ENCODE measurements around the gene VSIG10.
A peak's percentile ranks its signal among the peaks of the same experiment; 100 is the strongest.

Gene VSIG10

DNA sequence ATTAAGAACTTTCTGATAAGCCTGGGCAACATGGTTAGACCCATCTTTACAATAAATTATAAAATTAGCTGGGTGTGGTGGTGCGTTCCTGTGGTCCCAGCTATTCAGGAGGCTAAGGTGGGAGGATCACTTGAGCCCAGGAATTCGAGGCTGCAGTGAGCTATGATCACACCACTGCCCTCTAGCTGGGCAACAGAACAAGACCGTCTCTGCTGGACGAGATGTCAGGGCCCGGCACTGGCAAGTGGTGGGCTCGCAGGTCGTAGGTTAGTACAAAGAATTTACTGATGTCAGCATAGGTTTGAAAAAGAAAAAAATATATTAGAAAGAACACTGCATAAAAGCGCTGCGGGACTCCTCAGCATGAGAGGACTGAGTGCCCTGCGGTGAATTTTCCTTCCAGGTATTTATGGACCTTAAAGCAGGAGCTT is 15.7 kb upstream of the VSIG10 start:
- H3K27me3 ChIP-seq (ENCODE audit: control insufficient read depth in 5 of 5, insufficient read depth in 4 of 5, low read length in 5 of 5), result no peaks in the 10 kb centered on the region
- peaks cover 0 to 6% (median 3%) of the 10 kb centered on the region in 5 donors for H3K4me1 ChIP-seq (ENCODE audit: control insufficient read depth in 5 of 5, insufficient read depth in 5 of 5, low read length in 5 of 5)
- no peak overlapping the region for H3K4me3 ChIP-seq (ENCODE audit: low read depth in 1 of 5, low read length in 5 of 5)
- peaks cover 0 to 5% (median 2%) of the 10 kb centered on the region in 5 donors for H3K36me3 ChIP-seq (ENCODE audit: control insufficient read depth in 5 of 5, insufficient read depth in 5 of 5, low read length in 5 of 5)
- H3K27ac ChIP-seq (ENCODE audit: low read depth, low read length), result no peak overlapping the region
- no peak overlapping the region for H3K9ac ChIP-seq (ENCODE audit: low read length in 5 of 5)
- no peaks in the 10 kb centered on the region for H3K9me3 ChIP-seq (ENCODE audit: control insufficient read depth in 5 of 5, low read length in 5 of 5)

- no peaks in the 10 kb centered on the region for H3K36me3 ChIP-seq (ENCODE audit: control insufficient read depth in 5 of 5, insufficient read depth in 5 of 5, low read length in 5 of 5)
- no peaks in the 10 kb centered on the region for H3K9me3 ChIP-seq (ENCODE audit: control insufficient read depth in 5 of 5, low read length in 5 of 5)
- H3K9ac ChIP-seq (ENCODE audit: low read length in 5 of 5), result no peak overlapping the region
- no peak overlapping the region for H3K4me3 ChIP-seq (ENCODE audit: low read depth in 1 of 5, low read length in 5 of 5)
- peaks cover 2 to 6% (median 5%) of the 10 kb centered on the region in 5 donors for H3K4me1 ChIP-seq (ENCODE audit: control insufficient read depth in 5 of 5, insufficient read depth in 5 of 5, low read length in 5 of 5)
- no peak overlapping the region for H3K27ac ChIP-seq (ENCODE audit: low read depth, low read length)
- no peaks in the 10 kb centered on the region for H3K27me3 ChIP-seq (ENCODE audit: control insufficient read depth in 5 of 5, insufficient read depth in 4 of 5, low read length in 5 of 5)
Observed at GRCh38 chr12:118109088-118109487, 5.3 kb upstream of the VSIG10 start.

GRCh38 chr12:118107694-118108093 is 3.9 kb upstream of the VSIG10 start:
- Histone ChIP-seq H3K36me3 (ENCODE audit: control insufficient read depth in 5 of 5, insufficient read depth in 5 of 5, low read length in 5 of 5) (no peaks in the 10 kb centered on the region), H3K9me3 (ENCODE audit: control insufficient read depth in 5 of 5, low read length in 5 of 5) (no peaks in the 10 kb centered on the region), H3K4me3 (ENCODE audit: low read depth in 1 of 5, low read length in 5 of 5) (no peak overlapping the region), H3K27ac (ENCODE audit: low read depth, low read length) (no peak overlapping the region), H3K4me1 (ENCODE audit: control insufficient read depth in 5 of 5, insufficient read depth in 5 of 5, low read length in 5 of 5) (peaks cover 2 to 19% (median 15%) of the 10 kb centered on the region in 5 donors), H3K27me3 (ENCODE audit: control insufficient read depth in 5 of 5, insufficient read depth in 4 of 5, low read length in 5 of 5) (no peaks in the 10 kb centered on the region), H3K9ac (ENCODE audit: low read length in 5 of 5) (no peak overlapping the region)

DNA sequence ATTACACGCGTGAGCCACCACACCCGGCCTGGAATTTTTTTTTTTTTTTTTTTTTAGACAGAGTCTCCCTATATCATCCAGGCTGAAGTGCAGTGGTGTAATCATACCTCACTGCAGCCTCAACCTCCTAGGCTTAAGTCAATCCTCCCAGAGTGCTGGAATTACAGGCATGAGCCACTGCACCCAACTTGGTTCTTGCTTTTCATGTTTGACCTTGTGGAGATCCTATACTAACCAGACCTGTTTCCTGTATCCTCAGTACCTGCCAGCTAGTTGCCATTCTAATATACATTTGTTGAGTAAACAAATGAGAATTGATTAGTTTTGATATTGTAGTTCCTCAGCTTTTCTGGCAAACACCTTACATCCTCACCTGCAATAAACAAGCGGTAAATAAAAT is 3.2 kb upstream of the VSIG10 start:
- Histone ChIP-seq H3K27ac (ENCODE audit: low read depth, low read length) (no peak overlapping the region), H3K9me3 (ENCODE audit: control insufficient read depth in 5 of 5, low read length in 5 of 5) (no peaks in the 10 kb centered on the region), H3K4me3 (ENCODE audit: low read depth in 1 of 5, low read length in 5 of 5) (no peak overlapping the region), H3K4me1 (ENCODE audit: control insufficient read depth in 5 of 5, insufficient read depth in 5 of 5, low read length in 5 of 5) (peaks cover 2 to 24% (median 18%) of the 10 kb centered on the region in 5 donors), H3K36me3 (ENCODE audit: control insufficient read depth in 5 of 5, insufficient read depth in 5 of 5, low read length in 5 of 5) (no peaks in the 10 kb centered on the region), H3K9ac (ENCODE audit: low read length in 5 of 5) (no peak overlapping the region), H3K27me3 (ENCODE audit: control insufficient read depth in 5 of 5, insufficient read depth in 4 of 5, low read length in 5 of 5) (no peaks in the 10 kb centered on the region)

- Histone ChIP-seq H3K9ac (ENCODE audit: low read length in 5 of 5) (peak overlapping the region in 4 of 5 donors; percentile 64 to 79 (median 74)), H3K9me3 (ENCODE audit: control insufficient read depth in 5 of 5, low read length in 5 of 5) (no peaks in the 10 kb centered on the region), H3K27ac (ENCODE audit: low read depth, low read length) (peak overlapping the region; percentile 30), H3K36me3 (ENCODE audit: control insufficient read depth in 5 of 5, insufficient read depth in 5 of 5, low read length in 5 of 5) (no peaks in the 10 kb centered on the region), H3K4me1 (ENCODE audit: control insufficient read depth in 5 of 5, insufficient read depth in 5 of 5, low read length in 5 of 5) (peaks cover 2 to 29% (median 19%) of the 10 kb centered on the region in 5 donors), H3K4me3 (ENCODE audit: low read depth in 1 of 5, low read length in 5 of 5) (peak overlapping the region; percentile 53 to 93 (median 84)), H3K27me3 (ENCODE audit: control insufficient read depth in 5 of 5, insufficient read depth in 4 of 5, low read length in 5 of 5) (no peaks in the 10 kb centered on the region)
Observed at GRCh38 chr12:118103201-118103600, 610 bp downstream of the VSIG10 start.

GRCh38 chr12:118102609-118103008 is 1.2 kb downstream of the VSIG10 start:
- Histone ChIP-seq H3K27ac (ENCODE audit: low read depth, low read length) (no peak overlapping the region), H3K9ac (ENCODE audit: low read length in 5 of 5) (peak overlapping the region in 2 of 5 donors; percentile 64 to 79), H3K27me3 (ENCODE audit: control insufficient read depth in 5 of 5, insufficient read depth in 4 of 5, low read length in 5 of 5) (no peaks in the 10 kb centered on the region), H3K4me3 (ENCODE audit: low read depth in 1 of 5, low read length in 5 of 5) (peak overlapping the region in 4 of 5 donors; percentile 53 to 85 (median 82)), H3K9me3 (ENCODE audit: control insufficient read depth in 5 of 5, low read length in 5 of 5) (no peaks in the 10 kb centered on the region), H3K4me1 (ENCODE audit: control insufficient read depth in 5 of 5, insufficient read depth in 5 of 5, low read length in 5 of 5) (peaks cover 2 to 29% (median 21%) of the 10 kb centered on the region in 5 donors), H3K36me3 (ENCODE audit: control insufficient read depth in 5 of 5, insufficient read depth in 5 of 5, low read length in 5 of 5) (no peaks in the 10 kb centered on the region)

GRCh38 chr12:118102070-118102469 is 1.7 kb downstream of the VSIG10 start:
- H3K36me3 ChIP-seq (ENCODE audit: control insufficient read depth in 5 of 5, insufficient read depth in 5 of 5, low read length in 5 of 5), result no peaks in the 10 kb centered on the region
- H3K27ac ChIP-seq (ENCODE audit: low read depth, low read length), result no peak overlapping the region
- H3K9me3 ChIP-seq (ENCODE audit: control insufficient read depth in 5 of 5, low read length in 5 of 5), result no peaks in the 10 kb centered on the region
- H3K4me3 ChIP-seq (ENCODE audit: low read depth in 1 of 5, low read length in 5 of 5), result no peak overlapping the region
- H3K9ac ChIP-seq (ENCODE audit: low read length in 5 of 5), result no peak overlapping the region
- peaks cover 2 to 29% (median 21%) of the 10 kb centered on the region in 5 donors for H3K4me1 ChIP-seq (ENCODE audit: control insufficient read depth in 5 of 5, insufficient read depth in 5 of 5, low read length in 5 of 5)
- no peaks in the 10 kb centered on the region for H3K27me3 ChIP-seq (ENCODE audit: control insufficient read depth in 5 of 5, insufficient read depth in 4 of 5, low read length in 5 of 5)

GRCh38 chr12:118101051-118101450 is 2.8 kb downstream of the VSIG10 start:
- Histone ChIP-seq H3K4me3 (ENCODE audit: low read depth in 1 of 5, low read length in 5 of 5) (no peak overlapping the region), H3K9me3 (ENCODE audit: control insufficient read depth in 5 of 5, low read length in 5 of 5) (no peaks in the 10 kb centered on the region), H3K27me3 (ENCODE audit: control insufficient read depth in 5 of 5, insufficient read depth in 4 of 5, low read length in 5 of 5) (no peaks in the 10 kb centered on the region), H3K4me1 (ENCODE audit: control insufficient read depth in 5 of 5, insufficient read depth in 5 of 5, low read length in 5 of 5) (peaks cover 2 to 29% (median 21%) of the 10 kb centered on the region in 5 donors), H3K27ac (ENCODE audit: low read depth, low read length) (no peak overlapping the region), H3K36me3 (ENCODE audit: control insufficient read depth in 5 of 5, insufficient read depth in 5 of 5, low read length in 5 of 5) (no peaks in the 10 kb centered on the region), H3K9ac (ENCODE audit: low read length in 5 of 5) (no peak overlapping the region)

DNA sequence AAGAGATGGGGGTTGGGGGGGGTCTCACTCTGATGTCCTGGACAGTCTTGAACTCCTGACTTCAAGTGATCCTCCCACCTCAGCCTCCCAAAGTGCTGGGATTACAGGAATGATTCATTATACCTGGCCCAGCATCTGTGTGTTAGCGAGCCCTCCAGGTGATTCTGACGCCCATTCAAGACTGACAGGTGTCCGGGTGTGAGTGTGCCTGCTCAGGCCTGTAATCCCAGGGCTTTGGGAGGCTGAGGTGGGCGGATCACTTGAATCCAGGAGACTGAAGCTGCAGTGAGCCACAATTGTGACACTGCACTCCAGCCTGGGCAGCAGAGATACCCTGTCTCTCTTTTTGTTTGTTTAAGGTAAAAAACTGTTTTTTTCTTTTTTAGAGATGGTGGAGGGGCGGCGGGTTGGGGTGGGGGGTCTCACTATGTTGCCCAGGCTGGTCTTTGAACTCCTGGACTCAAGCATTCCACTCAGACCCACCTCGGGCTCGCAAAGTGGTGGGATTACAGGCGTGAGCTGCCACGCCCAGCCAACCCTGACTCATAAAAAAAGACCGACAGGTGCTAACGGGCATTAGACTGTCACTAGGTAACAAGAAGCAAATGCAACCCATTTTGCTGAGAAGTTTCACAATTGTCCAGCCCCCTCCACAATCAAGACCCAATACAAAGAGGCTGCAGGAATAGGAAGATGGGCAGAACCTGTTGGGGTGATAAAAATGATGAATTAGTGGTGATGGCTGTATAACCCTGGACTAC is 4.7 kb downstream of the VSIG10 start:
- Histone ChIP-seq H3K27me3 (ENCODE audit: control insufficient read depth in 5 of 5, insufficient read depth in 4 of 5, low read length in 5 of 5) (no peaks in the 10 kb centered on the region), H3K9me3 (ENCODE audit: control insufficient read depth in 5 of 5, low read length in 5 of 5) (no peaks in the 10 kb centered on the region), H3K4me1 (ENCODE audit: control insufficient read depth in 5 of 5, insufficient read depth in 5 of 5, low read length in 5 of 5) (peaks cover 0 to 24% (median 15%) of the 10 kb centered on the region in 5 donors), H3K4me3 (ENCODE audit: low read depth in 1 of 5, low read length in 5 of 5) (no peak overlapping the region), H3K36me3 (ENCODE audit: control insufficient read depth in 5 of 5, insufficient read depth in 5 of 5, low read length in 5 of 5) (peaks cover 0 to 6% (median 0%) of the 10 kb centered on the region in 5 donors), H3K9ac (ENCODE audit: low read length in 5 of 5) (no peak overlapping the region), H3K27ac (ENCODE audit: low read depth, low read length) (no peak overlapping the region)

- Histone ChIP-seq H3K27me3 (ENCODE audit: control insufficient read depth in 5 of 5, insufficient read depth in 4 of 5, low read length in 5 of 5) (no peaks in the 10 kb centered on the region), H3K9me3 (ENCODE audit: control insufficient read depth in 5 of 5, low read length in 5 of 5) (no peaks in the 10 kb centered on the region), H3K36me3 (ENCODE audit: control insufficient read depth in 5 of 5, insufficient read depth in 5 of 5, low read length in 5 of 5) (peaks cover 0 to 9% (median 3%) of the 10 kb centered on the region in 5 donors), H3K4me1 (ENCODE audit: control insufficient read depth in 5 of 5, insufficient read depth in 5 of 5, low read length in 5 of 5) (peaks cover 0 to 19% (median 10%) of the 10 kb centered on the region in 5 donors), H3K27ac (ENCODE audit: low read depth, low read length) (no peak overlapping the region), H3K9ac (ENCODE audit: low read length in 5 of 5) (peak overlapping the region in 1 of 5 donors; percentile 16), H3K4me3 (ENCODE audit: low read depth in 1 of 5, low read length in 5 of 5) (no peak overlapping the region)
Observed at GRCh38 chr12:118098401-118098800, 5.4 kb downstream of the VSIG10 start.
